Activated CD4-positive, alpha-beta T cell treated with anti-CD3 and anti-CD28 coated beads for 4 hours (primary cell): ENCODE data around the gene DAND5.
A peak's percentile ranks its signal among the peaks of the same experiment; 100 is the strongest.

Source experiments
- DNase-seq, 2 donors: peaks; one replicate each; pipeline ENCODE4 v3.0.0-alpha.2; 2020

Gene DAND5, protein sequence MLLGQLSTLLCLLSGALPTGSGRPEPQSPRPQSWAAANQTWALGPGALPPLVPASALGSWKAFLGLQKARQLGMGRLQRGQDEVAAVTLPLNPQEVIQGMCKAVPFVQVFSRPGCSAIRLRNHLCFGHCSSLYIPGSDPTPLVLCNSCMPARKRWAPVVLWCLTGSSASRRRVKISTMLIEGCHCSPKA

DNA sequence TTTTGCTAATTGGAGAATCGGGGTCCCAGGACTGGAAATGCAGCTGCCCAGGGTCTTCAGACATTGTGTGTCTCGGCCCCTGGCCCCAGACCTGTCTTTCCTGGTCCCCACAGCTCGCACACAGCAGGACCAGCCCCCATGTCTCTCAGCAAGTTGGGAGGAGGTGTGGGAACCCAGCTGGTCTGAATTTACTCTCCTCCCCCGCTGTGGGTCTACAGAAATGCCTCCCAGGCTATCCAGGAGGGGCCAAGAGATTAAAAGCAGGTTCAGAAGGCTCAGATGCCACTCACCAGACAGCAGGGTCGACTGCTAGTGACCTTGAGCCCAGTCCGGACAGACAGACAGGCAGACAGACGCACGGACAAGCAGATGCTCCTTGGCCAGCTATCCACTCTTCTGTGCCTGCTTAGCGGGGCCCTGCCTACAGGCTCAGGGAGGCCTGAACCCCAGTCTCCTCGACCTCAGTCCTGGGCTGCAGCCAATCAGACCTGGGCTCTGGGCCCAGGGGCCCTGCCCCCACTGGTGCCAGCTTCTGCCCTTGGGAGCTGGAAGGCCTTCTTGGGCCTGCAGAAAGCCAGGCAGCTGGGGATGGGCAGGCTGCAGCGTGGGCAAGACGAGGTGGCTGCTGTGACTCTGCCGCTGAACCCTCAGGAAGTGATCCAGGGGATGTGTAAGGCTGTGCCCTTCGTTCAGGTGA is at the start of gene DAND5:
TSS of gene DAND5 (plus strand) at position 285 of the 697 bp plus-strand sequence. CDS start at position 370, 85 bp downstream.
- DNase-seq = no peak

DNA sequence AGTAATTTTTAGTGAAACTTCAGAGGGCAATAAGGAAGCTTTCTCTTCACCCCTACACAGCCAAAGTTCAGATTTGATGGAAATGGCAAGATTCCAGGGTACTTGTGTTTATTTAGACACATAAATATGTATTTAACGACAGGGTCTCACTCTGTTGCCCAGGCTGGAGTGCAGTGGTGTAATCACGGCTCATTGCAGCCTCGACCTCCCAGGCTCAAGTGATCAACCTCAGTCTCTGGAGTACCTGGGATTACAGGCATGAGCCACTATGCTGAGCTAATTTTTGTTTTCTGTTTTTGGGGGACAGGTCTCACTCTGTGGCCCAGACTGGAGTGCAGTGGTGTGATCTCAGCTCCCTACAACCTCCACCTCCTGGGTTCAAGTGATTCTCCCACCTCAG is 48.3 kb upstream of the DAND5 start:
- DNase-seq = no peak

DNA sequence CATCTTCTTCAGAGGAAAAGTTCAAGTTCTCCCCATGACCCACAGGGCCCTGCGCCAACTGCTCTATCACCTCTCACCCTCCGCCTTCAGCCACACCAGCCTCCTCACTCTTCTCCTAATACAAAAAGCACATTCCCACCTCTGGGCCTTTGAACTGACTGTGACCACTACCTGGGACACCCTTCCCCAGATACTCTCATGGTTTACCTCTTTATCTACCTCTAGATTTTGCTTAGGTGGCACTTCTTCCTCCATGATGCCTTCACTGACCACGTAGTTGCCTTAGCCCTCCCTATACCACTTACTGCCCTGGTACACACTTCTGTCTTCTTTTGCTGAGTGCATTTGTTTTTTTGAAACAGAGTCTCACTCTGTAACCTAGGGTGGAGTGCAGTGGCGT is 46.4 kb upstream of the DAND5 start:
- DNase-seq = no peak

DNA sequence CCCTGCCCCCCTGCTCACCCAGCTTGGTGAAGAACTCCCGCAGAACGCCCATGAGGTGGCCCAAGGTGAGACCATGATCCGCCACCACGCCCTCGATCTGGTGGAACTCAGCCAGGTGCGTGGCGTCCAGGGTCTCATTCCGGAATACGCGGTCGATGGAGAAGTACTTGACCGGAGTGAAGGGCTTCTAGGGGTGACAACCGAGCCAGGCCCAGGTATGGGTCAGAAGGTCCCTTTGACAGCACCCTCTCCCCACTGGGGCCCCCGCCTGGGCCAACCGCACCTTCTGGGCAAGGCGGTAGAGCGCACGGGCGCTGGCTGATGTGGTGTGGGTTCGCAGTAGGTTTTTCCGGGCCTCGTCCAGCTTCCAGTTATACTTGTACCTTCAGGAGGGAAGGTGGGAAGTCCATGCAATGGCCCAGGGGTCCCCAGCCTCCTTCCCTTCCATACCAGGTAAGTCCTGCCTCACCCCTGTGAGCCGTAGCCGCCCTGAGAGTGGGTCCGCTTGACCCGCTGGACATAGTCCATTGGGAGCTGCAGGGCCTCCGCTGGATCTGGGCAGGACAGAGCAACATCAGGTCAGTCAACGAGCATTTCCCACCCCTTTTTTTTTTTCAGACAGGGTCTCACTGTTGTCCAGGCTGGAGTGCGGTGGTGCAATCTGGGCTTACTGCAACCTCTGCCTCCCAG is 44.6 kb upstream of the DAND5 start:
- no peak for DNase-seq

DNA sequence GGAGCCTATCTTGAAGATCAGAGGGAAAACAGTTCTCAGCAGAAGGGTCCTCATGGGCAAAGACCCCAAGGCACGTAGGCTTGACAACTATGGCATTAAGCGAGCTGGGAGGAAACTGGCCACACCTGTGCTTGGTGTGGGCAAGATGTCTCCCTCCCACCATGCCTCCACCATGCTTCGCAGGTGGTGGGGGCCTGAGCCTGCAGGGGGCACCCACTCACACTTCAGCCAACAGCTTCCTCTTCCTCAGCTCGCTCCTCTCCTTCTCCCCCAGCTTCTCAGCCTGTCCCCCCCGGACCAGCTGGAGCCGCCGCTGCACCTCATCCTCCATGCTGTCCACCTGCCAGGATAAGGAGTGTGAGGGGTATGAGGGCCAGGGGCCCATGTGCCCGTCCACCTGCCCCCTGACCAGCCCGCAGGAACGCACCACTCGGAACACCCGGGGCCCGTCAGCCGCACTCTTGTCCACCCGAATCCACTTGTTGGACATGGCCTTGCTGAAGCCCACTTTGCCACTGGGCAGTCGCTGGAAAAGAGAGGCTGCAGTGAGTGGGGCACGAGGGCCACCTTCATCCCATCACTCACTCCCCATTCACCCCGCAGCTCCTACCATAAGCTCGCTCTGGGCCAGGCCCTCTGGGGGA is 39.3 kb upstream of the DAND5 start:
- DNase-seq = no peak

DNA sequence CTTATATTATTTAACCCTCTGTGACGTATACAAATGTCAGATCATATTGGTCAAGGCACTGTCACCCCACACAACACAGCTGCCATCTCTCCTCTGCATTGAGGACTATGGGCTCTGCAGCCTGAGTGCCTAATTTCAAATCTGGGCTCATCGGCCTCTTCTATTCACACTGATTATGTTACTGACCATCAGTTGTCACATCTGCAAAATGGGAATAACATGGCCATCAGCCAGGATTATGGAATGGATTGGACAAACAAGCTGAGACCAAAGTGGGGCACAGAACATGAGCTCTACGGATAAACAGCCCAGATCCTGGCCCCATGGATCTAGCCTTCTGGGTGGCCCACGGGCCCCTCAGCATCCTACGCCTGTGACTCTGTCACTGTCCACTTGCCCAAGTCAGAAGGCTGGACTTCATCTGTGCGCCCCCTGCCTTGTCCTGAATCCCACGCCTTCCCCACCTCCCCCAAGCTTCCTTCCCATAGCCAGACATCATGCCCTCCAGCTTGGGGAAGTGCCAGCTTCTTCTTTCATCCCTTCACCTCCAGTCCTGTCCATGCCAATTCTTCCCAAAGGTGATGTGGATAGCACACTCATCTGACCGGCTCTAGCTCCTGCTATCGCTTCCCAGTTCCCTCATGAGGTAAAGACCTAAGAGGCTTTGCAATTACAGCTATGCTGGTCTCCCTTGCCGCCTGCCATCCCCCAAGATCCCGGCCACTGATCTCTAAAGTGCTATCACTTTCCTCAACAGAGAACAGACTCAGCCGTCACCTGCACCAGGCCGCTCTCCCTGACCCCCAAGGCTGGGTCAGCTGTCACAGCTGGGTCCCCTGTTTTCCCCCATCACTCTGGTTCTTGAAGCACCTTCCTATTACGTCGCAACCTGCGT is 36.7 kb upstream of the DAND5 start:
- no peak for DNase-seq

DNA sequence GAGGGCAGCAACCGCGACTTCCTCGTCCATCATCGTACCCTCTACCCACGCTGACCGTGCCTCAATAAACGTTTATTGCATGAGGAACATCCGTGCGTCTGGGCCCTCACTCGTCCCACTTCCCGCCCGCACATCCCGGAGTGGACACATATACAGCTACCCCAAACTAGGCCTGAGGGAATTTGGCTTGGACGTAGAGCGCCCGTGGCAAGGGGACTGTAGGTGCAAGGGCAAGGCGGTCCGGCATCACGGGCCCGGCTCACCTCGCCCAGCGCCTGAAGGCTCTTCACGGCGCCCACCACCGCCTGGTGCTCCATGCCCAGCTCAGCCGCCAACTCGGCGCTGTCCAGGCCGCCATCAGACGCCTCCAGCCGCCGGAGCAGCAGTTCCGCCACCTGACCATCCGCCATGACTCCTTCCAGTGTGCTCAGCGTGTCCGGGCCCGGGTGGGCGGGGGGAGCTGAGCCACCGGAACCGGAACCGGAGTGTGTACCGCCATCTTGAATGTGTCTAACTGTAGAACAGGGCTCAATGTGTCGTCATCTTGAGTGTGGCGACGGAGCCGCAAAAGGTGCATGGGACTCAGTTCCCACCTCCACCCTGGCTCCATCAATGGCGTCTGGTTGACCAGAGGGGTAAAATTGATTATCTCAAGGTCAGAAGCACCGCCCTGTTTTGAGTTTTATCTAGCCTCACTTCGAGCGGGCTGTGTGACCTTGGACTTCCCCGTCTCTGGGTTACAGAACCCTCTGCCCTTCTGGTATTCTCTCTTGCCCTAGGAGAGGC is 35.9 kb upstream of the DAND5 start, which contains the start of gene FARSA:
TSS of gene FARSA (minus strand) at position 425 of the 786 bp plus-strand sequence. CDS start at position 410, 15 bp downstream.
- peak; percentile 86 to 87 for DNase-seq

DNA sequence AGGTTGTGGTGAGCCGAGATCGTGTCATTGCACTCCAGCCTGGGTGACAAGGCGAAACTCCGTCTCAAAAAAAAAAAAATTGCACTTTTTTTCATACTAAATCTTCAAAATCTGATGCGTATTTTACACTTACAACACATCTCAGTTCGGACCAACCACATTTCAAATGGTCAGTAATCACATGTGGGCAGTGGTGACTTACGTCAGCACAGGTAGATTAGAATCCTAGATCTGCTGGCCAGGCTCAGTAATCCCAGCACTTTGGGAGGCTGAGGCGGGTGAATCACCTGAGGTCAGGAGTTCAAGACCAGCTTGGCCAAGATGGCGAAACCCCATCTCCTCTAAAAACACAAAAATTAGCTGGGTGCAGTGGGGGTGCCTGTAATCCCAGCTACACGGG is 34.3 kb upstream of the DAND5 start:
- no peak for DNase-seq

DNA sequence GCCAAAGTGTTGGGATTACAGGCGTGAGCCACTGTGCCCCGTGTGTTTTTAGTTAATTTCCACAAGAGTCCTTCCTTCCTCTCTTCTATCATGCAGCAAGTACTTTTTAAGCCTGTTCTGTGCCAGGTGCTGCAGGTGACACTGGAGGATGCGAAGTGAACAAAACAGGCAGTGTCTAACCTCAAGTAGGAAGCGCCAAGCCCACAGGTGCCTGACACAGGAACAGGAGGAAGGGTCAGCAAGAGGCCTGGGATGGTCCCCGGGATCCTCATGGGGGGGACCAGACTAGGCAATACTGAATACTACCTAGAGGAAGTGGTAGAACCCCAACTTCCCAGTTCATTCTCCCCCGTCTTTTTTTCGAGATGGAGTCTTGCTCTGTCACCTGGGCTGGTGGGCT is 32.8 kb upstream of the DAND5 start:
- DNase-seq = no peak

DNA sequence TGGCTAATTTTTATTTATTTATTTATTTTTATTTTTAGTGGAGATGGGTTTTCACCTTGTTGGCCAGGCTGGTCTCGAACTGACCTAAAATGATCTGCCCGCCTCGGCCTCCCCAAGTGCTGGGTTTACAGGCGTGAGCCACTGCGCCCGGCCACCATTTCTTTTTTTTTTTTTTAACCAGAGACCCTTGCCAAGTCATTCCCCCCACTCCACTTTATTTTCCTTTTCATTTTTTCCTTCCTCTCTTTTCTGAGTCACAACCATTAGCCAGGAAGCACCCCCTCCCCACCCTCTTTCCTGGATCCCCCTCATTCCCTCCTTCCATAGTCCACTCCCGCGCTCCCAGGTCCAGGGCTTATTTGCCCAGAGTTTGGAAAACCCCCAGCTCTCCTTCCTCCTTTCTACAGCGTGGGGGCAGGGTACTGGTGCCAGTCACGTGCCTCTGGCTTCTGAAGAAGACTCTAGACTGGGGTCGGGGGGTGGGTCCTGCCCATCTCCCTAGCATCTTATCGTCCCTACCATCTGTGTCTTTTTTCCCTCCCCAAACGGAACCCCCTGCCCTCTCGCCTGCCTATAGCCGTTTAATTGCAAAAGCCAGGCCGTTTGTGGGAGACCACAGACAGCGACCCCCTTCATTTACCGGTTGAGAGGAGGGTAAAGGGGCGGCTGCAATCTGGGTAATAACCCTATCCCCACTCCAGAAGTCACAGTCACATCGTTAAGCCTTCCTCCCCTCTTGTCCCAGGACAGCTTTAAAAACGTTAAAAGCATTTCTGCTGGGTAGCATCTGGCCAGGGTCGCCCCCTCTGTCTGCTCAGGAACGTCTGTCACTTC is 32.1 kb upstream of the DAND5 start:
- DNase-seq = no peak

DNA sequence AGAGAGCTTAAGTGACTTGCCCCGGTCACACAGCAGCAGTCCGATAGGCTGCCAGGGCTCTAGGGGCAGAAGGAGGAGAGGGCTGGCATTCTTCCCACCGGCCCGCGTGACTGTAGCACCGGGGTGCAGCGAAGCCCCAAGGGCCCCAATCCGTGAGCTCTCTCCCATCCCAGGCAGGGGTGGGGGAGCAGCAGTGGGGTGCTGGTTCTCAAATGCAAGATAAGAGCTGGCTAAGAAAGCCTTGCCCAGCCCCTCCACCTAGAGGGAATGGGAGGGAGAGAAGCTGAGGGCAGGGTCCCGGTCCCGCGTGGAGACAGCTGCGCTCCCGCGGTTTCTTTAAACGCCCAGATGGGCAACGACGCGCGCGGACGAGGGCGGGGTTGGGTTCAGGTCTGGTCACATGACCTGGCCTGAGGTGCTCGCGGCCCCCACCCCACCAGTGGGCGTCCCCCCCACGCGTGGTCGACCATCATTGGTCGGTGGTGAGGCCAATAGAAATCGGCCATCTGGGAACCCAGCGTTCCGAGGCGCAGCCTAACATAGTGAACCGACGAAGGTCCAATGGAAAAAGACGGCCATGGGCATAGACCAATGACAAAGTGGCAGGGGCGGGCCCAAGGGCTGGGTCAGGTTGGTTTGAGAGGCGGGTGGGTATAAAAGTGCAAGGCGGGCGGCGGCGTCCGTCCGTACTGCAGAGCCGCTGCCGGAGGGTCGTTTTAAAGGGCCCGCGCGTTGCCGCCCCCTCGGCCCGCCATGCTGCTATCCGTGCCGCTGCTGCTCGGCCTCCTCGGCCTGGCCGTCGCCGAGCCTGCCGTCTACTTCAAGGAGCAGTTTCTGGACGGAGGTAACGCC is 31.2 kb upstream of the DAND5 start, which contains the start of gene CALR:
TSS of gene CALR (plus strand) at position 683 of the 852 bp plus-strand sequence. CDS start at position 754, 71 bp downstream.
- DNase-seq = peak; percentile 99 to 100

DNA sequence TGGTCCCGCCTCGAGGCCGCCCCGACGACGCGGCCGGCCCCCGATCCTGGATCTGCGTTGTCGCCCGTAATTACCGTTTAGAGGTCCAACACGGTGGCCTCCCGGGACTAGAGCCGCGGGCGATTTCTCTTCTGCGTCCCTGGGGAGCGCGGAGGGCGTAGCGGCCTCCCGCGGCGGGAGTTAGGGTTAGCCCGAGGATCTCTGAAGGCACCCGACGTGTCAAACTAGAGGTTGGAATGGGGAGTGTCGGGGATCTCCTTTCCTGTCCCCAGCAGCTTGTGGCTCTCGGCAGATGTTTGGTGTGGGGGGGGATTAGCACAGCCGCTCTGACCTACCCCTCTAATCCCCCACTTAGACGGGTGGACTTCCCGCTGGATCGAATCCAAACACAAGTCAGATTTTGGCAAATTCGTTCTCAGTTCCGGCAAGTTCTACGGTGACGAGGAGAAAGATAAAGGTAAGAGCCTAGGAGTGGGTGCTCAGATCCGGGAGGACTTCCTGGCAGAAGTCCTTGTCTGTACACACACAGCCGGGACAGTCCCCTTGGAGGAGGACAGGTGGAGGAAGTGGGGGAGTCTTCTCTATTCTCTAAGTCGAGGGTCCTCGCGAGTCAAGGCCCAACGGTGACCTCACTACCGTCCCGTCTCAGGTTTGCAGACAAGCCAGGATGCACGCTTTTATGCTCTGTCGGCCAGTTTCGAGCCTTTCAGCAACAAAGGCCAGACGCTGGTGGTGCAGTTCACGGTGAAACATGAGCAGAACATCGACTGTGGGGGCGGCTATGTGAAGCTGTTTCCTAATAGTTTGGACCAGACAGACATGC is 30.4 kb upstream of the DAND5 start:
- DNase-seq = peak; percentile 32 to 36

DNA sequence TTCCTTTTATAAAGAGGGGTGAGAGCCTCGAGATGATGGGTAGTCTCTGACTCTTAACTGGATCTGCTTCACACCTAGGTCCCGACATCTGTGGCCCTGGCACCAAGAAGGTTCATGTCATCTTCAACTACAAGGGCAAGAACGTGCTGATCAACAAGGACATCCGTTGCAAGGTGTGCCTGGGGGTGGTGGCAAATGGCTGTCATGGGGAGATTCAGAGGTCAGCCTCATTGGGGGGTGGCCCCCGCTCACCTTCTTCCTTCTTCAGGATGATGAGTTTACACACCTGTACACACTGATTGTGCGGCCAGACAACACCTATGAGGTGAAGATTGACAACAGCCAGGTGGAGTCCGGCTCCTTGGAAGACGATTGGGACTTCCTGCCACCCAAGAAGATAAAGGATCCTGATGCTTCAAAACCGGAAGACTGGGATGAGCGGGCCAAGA is 29.4 kb upstream of the DAND5 start:
- no peak for DNase-seq

DNA sequence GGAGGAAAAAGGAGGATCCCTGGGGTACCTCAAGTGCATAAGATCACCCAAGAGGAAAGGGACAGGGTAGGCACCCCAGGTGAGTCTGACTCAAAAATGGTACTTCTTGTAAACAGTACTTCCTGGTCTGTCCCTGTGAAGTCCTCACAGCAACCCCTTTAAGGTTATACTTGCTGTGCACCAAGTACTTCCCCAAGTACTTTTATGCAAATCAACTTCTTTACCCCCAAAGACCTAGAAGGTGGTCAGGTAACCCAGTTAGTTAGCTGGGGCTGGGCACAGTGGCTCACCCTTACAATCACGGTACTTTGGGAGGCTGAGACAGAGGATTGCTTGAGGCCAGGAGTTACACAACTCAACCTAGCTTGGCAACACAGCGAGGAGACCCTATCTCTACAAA is 28.5 kb upstream of the DAND5 start:
- DNase-seq = no peak

DNA sequence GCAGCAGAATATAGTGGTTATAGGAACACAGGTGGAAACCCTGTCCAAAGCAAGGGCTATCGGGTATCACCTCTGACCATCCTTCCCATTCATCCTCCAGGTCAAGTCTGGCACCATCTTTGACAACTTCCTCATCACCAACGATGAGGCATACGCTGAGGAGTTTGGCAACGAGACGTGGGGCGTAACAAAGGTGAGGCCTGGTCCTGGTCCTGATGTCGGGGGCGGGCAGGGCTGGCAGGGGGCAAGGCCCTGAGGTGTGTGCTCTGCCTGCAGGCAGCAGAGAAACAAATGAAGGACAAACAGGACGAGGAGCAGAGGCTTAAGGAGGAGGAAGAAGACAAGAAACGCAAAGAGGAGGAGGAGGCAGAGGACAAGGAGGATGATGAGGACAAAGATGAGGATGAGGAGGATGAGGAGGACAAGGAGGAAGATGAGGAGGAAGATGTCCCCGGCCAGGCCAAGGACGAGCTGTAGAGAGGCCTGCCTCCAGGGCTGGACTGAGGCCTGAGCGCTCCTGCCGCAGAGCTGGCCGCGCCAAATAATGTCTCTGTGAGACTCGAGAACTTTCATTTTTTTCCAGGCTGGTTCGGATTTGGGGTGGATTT is 25.8 kb upstream of the DAND5 start:
- no peak for DNase-seq

DNA sequence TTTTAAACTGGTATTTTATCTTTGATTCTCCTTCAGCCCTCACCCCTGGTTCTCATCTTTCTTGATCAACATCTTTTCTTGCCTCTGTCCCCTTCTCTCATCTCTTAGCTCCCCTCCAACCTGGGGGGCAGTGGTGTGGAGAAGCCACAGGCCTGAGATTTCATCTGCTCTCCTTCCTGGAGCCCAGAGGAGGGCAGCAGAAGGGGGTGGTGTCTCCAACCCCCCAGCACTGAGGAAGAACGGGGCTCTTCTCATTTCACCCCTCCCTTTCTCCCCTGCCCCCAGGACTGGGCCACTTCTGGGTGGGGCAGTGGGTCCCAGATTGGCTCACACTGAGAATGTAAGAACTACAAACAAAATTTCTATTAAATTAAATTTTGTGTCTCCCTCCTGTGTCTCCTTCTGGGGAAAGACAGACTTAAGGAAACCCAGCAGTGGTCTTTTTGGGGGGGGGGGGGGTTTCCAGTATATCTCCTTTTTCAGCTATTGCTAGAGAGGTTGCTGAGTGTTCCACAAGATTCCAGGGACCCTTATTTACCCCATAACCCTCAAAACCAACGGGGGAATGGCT is 25.2 kb upstream of the DAND5 start:
- no peak for DNase-seq

DNA sequence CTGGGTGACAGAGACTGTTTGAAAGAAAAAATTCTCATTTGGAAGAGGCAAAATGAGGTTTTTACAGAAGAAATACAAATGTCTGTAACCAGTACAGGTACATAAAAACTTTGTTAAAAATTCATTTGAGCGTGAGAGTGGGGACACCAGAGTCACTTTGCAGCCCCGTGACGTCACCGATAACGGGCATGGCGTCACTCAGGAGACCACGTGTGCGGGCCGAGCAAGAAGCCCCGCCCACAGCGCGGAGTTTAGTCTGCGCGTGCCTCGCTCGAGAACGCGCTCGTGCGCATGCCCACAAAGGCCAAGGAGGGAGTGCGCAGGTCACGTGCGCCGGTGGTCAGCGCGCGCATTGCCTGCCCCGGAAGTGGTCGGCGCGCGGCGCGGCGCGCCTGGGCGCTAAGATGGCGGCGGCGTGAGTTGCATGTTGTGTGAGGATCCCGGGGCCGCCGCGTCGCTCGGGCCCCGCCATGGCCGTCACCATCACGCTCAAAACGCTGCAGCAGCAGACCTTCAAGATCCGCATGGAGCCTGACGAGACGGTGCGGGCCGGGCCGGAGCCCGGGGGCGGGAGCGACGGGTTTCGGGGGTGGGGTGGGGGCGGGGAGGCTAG is 23.8 kb upstream of the DAND5 start, which contains the start of gene RAD23A:
TSS of gene RAD23A (plus strand) at position 384 of the 613 bp plus-strand sequence. CDS start at position 471, 87 bp downstream.
- DNase-seq = peak; percentile 99
